Calu3 (cell line): ENCODE results near the gene CLDN14. TPM values are rescaled to one million over a fixed set of nuclear protein-coding genes. Genes with fewer than 3 reads are reported as not detected.

ENCODE experiments used
- BruUV-seq: library from RNA; stranded (reverse); fragments of 400-500 nt; replicated peaks from 2 replicates; lab custom pipeline; 2021; lab: Mats Ljungman, UMichigan
- CTCF ChIA-PET: fragments of 300-600 bp; sonication (Branson Sonifier 250); formaldehyde crosslinking; loops from one replicate; lab custom pipeline; 2022; ENCODE audit warnings: antibody characterized with exemption; lab: Charles Lee
- DNase-seq: peaks from one replicate; pipeline ENCODE4 v3.0.0; 2022
- H3K27ac Mint-ChIP-seq: one replicate; pipeline ENCODE4 v1.8.0; 2022; ENCODE audit warnings: mixed read lengths; ENCODE audit not compliant: unreplicated experiment
- H3K27me3 Mint-ChIP-seq: one replicate; pipeline ENCODE4 v1.8.0; 2022; ENCODE audit warnings: mixed read lengths; ENCODE audit not compliant: unreplicated experiment
- H3K36me3 Mint-ChIP-seq: one replicate; pipeline ENCODE4 v1.8.0; 2022; ENCODE audit warnings: mild to moderate bottlenecking, moderate library complexity, mixed read lengths; ENCODE audit not compliant: insufficient read depth, unreplicated experiment
- H3K4me1 Mint-ChIP-seq: one replicate; pipeline ENCODE4 v1.8.0; 2022; ENCODE audit warnings: mild to moderate bottlenecking, low read depth, mixed read lengths; ENCODE audit not compliant: unreplicated experiment
- H3K4me3 Mint-ChIP-seq: one replicate; pipeline ENCODE4 v1.8.0; 2022; ENCODE audit warnings: mild to moderate bottlenecking, low read depth, moderate library complexity, mixed read lengths; ENCODE audit not compliant: unreplicated experiment
- H3K9me3 Mint-ChIP-seq: one replicate; pipeline ENCODE4 v1.8.0; 2022; ENCODE audit warnings: low read depth, mixed read lengths; ENCODE audit not compliant: unreplicated experiment
- CTCF ChIP-seq: fragments of 200-600 bp; IDR thresholded peaks from one replicate; pipeline ENCODE4 v1.8.0; 2022; ENCODE audit warnings: antibody characterized with exemption; ENCODE audit not compliant: unreplicated experiment
- intact Hi-C: fragments of 100-400 bp; cut with micrococcal nuclease; formaldehyde crosslinking; loops from one replicate; pipeline ENCODE4 v1.10.0; 2022; ENCODE audit not compliant: unreplicated experiment
- total RNA-seq: library from RNA; stranded (reverse); gene quantifications from 2 replicates; pipeline ENCODE4 v1.2.3, GENCODE V29; 2022

CLDN14 gene
- total RNA-seq, 1 experiment from 2014 or later, result not detected

GRCh38 chr21:36422279-36423098, 57.4 kb downstream of the CLDN14 start:
- H3K9me3 Mint-ChIP-seq, result no peaks in the 10 kb centered on the region

DNA sequence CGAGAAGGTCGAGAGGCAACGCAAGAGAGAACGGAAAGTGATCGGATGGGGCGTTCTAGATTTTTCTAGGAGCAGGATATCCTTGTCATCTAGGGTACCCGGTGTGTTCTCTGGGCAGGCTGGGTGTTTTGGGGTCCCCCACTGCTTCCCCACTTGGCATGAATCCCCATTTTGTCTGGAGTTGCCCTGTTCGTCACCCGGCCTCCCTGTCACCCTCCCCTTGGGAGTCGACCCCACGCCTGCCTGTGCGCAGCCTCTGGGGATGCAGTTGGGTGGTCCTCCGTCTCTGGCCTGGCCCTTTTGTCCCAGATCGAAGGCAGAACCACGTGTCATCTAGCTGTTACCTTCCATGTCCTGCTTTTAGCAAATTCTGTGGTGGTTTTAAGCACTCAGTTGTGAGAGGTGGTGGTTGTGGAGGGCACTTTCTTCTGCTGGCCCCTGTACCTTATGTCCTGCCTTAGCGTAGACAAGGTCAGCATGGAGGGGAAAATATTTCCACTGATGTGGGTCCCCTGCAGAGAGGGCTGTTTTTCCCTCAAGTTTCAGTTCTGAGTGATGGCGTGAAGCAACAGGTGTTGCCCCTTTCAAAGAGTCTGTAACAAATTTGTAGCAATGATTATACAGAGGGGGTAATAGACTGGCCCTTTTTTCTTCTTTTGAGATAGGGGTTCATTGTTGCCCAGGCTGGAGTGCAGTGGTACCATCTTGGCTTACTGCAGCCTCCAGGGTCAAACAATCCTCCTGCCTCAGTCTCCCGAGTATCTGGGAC, 59.2 kb downstream of the CLDN14 start:
- Mint-ChIP-seq H3K27ac (no peak overlapping the region), H3K27me3 (no peaks in the 10 kb centered on the region), H3K36me3 (peaks cover 14% of the 10 kb centered on the region), H3K4me1 (peaks cover 9% of the 10 kb centered on the region), H3K4me3 (no peak overlapping the region), H3K9me3 (no peaks in the 10 kb centered on the region)
- TF ChIP-seq CTCF, result no peak
- intact Hi-C loops, result loop anchor here (1.0 kb wide), 1 partner anchor 169 kb away; no protein-coding TSS in a partner anchor
- CTCF ChIA-PET, result interaction anchor here (0.6 kb wide), 1 partner anchor 545 kb away, joined by 3 read pairs; no protein-coding TSS in a partner anchor
- no TSS peak for BruUV-seq
- no peak for DNase-seq

More at GRCh38 chr21:36422279-36423098, 57.4 kb downstream of the CLDN14 start:
- Mint-ChIP-seq H3K4me3 (no peak overlapping the region), H3K4me1 (peaks cover 9% of the 10 kb centered on the region), H3K36me3 (peaks cover 9% of the 10 kb centered on the region), H3K27ac (peak overlapping the region; percentile 33), H3K27me3 (no peaks in the 10 kb centered on the region)
- intact Hi-C loops, result no loop called here
- BruUV-seq, result no TSS peak
- TF ChIP-seq CTCF, result peak; percentile 64
- CTCF ChIA-PET, result interaction anchor here (0.5 to 1.2 kb wide), 3 partner anchors 7 to 31 kb away, joined by 3 to 5 read pairs (median 4); no protein-coding TSS in a partner anchor
- DNase-seq, result peak; percentile 62

- Mint-ChIP-seq H3K4me1 (peaks cover 9% of the 10 kb centered on the region), H3K4me3 (no peak overlapping the region), H3K27ac (no peak overlapping the region), H3K9me3 (no peaks in the 10 kb centered on the region), H3K36me3 (peaks cover 16% of the 10 kb centered on the region), H3K27me3 (no peaks in the 10 kb centered on the region)
- intact Hi-C loops, result loop anchor here (1.0 kb wide), 1 partner anchor 169 kb away; no protein-coding TSS in a partner anchor
- peak; percentile 54 for TF ChIP-seq CTCF
- BruUV-seq, result no TSS peak
- DNase-seq, result peak; percentile 81
- CTCF ChIA-PET, result no interaction called here
Observed at GRCh38 chr21:36419996-36420395, 59.9 kb downstream of the CLDN14 start.

DNA sequence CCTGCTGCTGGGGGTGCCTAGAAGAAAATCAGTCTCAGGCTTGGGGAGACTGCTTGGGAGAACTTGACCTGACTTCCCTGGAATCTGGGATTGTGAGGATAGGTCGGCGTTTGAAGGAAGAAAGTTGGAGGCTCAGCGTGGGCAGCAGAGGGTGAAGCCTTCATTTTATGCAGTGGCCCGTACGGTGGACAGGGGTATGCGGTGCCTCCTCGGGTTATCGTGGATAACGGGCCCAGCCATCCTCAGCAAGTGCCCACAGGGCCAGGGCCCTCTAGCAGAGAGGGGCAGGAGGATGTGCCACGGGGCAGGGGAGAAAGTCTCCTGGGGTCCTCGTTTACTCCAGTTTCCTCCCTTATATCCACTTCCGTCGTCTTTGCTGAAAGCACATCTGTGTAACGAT, 60.7 kb downstream of the CLDN14 start:
- DNase-seq, result no peak
- H3K4me1 Mint-ChIP-seq, result peaks cover 9% of the 10 kb centered on the region
- H3K9me3 Mint-ChIP-seq, result no peaks in the 10 kb centered on the region
- no peak for TF ChIP-seq CTCF
- CTCF ChIA-PET, result no interaction called here
- peaks cover 16% of the 10 kb centered on the region for H3K36me3 Mint-ChIP-seq
- intact Hi-C loops, result no loop called here
- no peaks in the 10 kb centered on the region for H3K27me3 Mint-ChIP-seq
- H3K27ac Mint-ChIP-seq, result no peak overlapping the region
- no peak overlapping the region for H3K4me3 Mint-ChIP-seq
- no TSS peak for BruUV-seq
